Measurements from ENCODE around the gene GARRE1. TPM values are rescaled to one million over a fixed set of nuclear protein-coding genes. Genes with fewer than 3 reads are reported as not detected.
A peak's percentile ranks its signal among the peaks of the same experiment; 100 is the strongest.

GARRE1 gene
- total RNA-seq, 2 experiments from 2014 or later = 7.5 to 9.7 TPM

- H3K27ac Mint-ChIP-seq = peak overlapping the region; percentile 82
- no peaks in the 10 kb centered on the region for H3K27me3 Mint-ChIP-seq
- DNase-seq = no peak
- H3K9me3 Mint-ChIP-seq = peaks cover 3% of the 10 kb centered on the region
- H3K36me3 Mint-ChIP-seq = peaks cover 13% of the 10 kb centered on the region
- peak overlapping the region; percentile 33 for H3K4me3 Mint-ChIP-seq
- peaks cover 32% of the 10 kb centered on the region for H3K4me1 Mint-ChIP-seq
Measured at GRCh38 chr19:34287662-34288140, 33.3 kb downstream of the GARRE1 start.

GRCh38 chr19:34288381-34288780 is 34.0 kb downstream of the GARRE1 start:
- Mint-ChIP-seq H3K36me3 (peaks cover 13% of the 10 kb centered on the region), H3K4me3 (no peak overlapping the region), H3K27me3 (no peaks in the 10 kb centered on the region), H3K9me3 (peaks cover 3% of the 10 kb centered on the region), H3K4me1 (peaks cover 26% of the 10 kb centered on the region), H3K27ac (peak overlapping the region; percentile 82)
- peak; percentile 60 for DNase-seq

GRCh38 chr19:34291235-34291634 is 36.9 kb downstream of the GARRE1 start:
- H3K9me3 Mint-ChIP-seq = peaks cover 3% of the 10 kb centered on the region
- no peak for DNase-seq
- H3K4me3 Mint-ChIP-seq = no peak overlapping the region
- H3K36me3 Mint-ChIP-seq = peaks cover 13% of the 10 kb centered on the region
- no peaks in the 10 kb centered on the region for H3K27me3 Mint-ChIP-seq
- no peak overlapping the region for H3K27ac Mint-ChIP-seq
- peaks cover 24% of the 10 kb centered on the region for H3K4me1 Mint-ChIP-seq

GRCh38 chr19:34295103-34295502 is 40.7 kb downstream of the GARRE1 start:
- Mint-ChIP-seq H3K27me3 (no peaks in the 10 kb centered on the region), H3K9me3 (no peaks in the 10 kb centered on the region), H3K4me1 (peaks cover 2% of the 10 kb centered on the region), H3K36me3 (no peaks in the 10 kb centered on the region), H3K4me3 (no peak overlapping the region), H3K27ac (no peak overlapping the region)
- DNase-seq = no peak

DNA sequence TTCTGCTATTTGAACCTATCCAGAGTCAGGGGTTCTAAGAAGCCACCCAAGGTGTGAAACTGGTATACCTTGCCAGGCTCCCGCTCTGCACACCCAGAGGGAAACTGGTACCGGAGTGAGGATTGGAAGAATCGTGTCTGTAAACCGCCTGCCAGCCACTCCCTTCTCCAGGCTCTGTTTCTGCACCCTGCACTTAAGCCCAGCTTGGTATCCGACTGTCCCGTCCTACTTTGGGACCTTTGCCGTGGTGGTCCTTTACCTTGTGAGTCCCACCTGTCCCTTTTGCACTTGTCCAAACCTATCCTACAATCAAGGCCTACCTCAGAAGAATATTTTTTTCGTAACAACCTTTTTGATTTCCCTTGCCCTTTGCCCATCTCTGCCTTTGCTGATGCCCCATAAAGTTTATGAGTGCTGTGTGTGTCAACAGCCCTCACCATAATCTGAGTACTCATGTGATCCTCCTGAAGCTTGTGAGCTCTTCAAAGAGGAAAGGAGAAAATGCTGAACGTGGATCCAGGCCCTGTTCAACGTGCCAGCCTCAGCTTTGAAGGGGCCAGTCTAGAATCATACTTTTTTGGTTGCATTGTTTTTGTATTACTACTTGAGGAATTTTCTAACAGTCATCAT is 44.7 kb downstream of the GARRE1 start:
- Mint-ChIP-seq H3K9me3 (no peaks in the 10 kb centered on the region), H3K36me3 (no peaks in the 10 kb centered on the region), H3K4me1 (peaks cover 2% of the 10 kb centered on the region), H3K27me3 (no peaks in the 10 kb centered on the region), H3K4me3 (no peak overlapping the region), H3K27ac (no peak overlapping the region)
- no peak for DNase-seq

DNA sequence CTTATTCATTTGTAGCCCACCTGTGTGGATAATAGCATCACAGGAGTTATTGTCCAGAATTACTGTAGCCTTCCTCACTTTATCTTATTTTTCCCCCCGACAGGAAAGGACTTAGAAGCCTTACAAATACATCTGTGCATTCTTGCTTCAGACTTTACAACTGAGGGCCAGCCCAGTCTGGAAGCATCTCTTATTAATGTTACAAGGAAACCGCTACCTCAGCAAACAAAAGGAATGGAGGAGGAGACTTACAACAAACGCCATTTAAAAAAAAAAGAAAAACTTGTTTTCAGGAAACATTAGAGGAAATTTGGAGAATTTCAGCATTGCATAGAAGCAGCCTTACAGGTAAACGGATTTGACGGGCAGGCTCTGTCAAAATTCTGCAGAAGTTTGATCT is 45.2 kb downstream of the GARRE1 start:
- Mint-ChIP-seq H3K9me3 (no peaks in the 10 kb centered on the region), H3K27me3 (no peaks in the 10 kb centered on the region), H3K27ac (no peak overlapping the region)

DNA sequence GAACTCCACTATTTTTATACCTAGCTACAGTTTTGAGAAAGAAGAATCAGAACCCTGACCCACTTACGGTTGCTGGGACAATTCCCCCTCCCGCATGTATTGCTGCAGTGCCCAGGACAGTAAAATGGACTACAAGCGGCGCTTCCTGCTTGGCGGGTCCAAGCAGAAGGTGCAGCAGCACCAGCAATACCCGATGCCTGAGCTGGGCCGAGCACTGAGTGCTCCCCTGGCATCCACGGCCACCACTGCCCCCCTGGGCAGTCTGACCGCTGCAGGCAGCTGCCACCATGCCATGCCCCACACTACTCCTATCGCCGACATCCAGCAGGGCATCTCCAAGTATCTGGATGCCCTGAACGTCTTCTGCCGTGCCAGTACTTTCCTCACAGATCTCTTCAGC is 46.0 kb downstream of the GARRE1 start:
- Mint-ChIP-seq H3K4me3 (no peak overlapping the region), H3K36me3 (peaks cover 2% of the 10 kb centered on the region), H3K4me1 (peaks cover 3% of the 10 kb centered on the region), H3K27me3 (no peaks in the 10 kb centered on the region), H3K9me3 (no peaks in the 10 kb centered on the region), H3K27ac (no peak overlapping the region)
- no peak for DNase-seq

More for the DNA sequence above, 45.2 kb downstream of the GARRE1 start:
- DNase-seq = no peak
- Mint-ChIP-seq H3K4me3 (no peak overlapping the region), H3K36me3 (no peaks in the 10 kb centered on the region), H3K4me1 (peaks cover 2% of the 10 kb centered on the region)

DNA sequence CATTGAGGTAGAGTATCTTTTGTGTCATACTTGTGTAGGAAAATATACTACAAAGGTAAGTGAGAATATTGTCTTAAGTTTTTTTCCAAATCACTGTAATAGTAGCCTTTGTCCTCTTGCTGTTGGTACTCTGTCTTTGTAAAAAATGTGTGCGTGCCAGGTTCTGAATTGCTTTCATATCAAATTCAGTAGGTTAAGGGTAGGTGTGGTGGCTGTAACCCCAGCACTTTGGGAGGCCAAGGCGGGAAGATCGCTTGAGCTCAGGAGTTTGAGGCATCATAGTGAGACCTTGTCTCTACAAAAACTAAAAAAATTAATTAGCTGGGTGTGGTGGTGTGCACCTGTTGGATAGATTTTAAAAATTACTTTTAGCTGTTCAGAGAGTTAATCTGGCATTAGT is 46.6 kb downstream of the GARRE1 start:
- H3K27ac Mint-ChIP-seq = no peak overlapping the region
- H3K4me3 Mint-ChIP-seq = no peak overlapping the region
- peaks cover 2% of the 10 kb centered on the region for H3K36me3 Mint-ChIP-seq
- H3K27me3 Mint-ChIP-seq = no peaks in the 10 kb centered on the region
- no peak for DNase-seq
- peaks cover 7% of the 10 kb centered on the region for H3K4me1 Mint-ChIP-seq
- H3K9me3 Mint-ChIP-seq = no peaks in the 10 kb centered on the region

Other genes starting within 250 kb of the GARRE1 start
- gene LSM14A, start 82.0 kb upstream of the GARRE1 start, total RNA-seq = 100 to 1,000 TPM; 102 to 118 TPM
- 100 to 1,000 TPM; 698 to 708 TPM for gene GPI, start 110.6 kb downstream of the GARRE1 start, total RNA-seq
- 10 to 100 TPM; 42.0 to 43.7 TPM for gene PDCD2L, start 149.8 kb downstream of the GARRE1 start, total RNA-seq
- gene UBA2, start 173.8 kb downstream of the GARRE1 start, total RNA-seq = 100 to 1,000 TPM; 174 to 177 TPM
- gene WTIP, start 227.2 kb downstream of the GARRE1 start, total RNA-seq = under 1 TPM; 0.23 to 0.36 TPM